ENCODE measurements around the gene CD24. TPM values are rescaled to one million over a fixed set of nuclear protein-coding genes. Genes with fewer than 3 reads are reported as not detected.

The CD24 gene
- total and polyA plus RNA-seq, 10 of the 15 experiments (the other 5 are each of a cell fraction or from before 2014, with no cell fraction given): 0.19 to 21.2 (median 9.0) TPM

- peak overlapping the region; percentile 68 for H2AFZ ChIP-seq (ENCODE audit: control insufficient read depth, low read depth, low read length)
- no peak overlapping the region for H3K4me3 ChIP-seq
- in situ Hi-C loops (cut with MboI): no loop called here
- TF ChIP-seq ZNF217 (IDR thresholded peaks at IDR 0.05) (no peak), CTCF (IDR thresholded peaks at IDR 0.05 in 2 of 3, conservative IDR thresholded peaks at IDR 0.05 in 1 of 3; ENCODE audit: control insufficient read depth in 2 of 3, extremely low read depth in 1 of 3, insufficient read depth in 1 of 3, low read depth in 3 of 3, low read length in 3 of 3) (peak; percentile 81 to 96 (median 91)), RAD21 (IDR thresholded peaks at IDR 0.05; ENCODE audit: insufficient read depth, low read depth, low read length) (peak; percentile 74), HSF1 (IDR thresholded peaks at IDR 0.05; ENCODE audit: low read depth, low read length) (no peak), SMC3 (IDR thresholded peaks at IDR 0.05; ENCODE audit: borderline replicate concordance, low read length) (peak; percentile 57), YY1 (IDR thresholded peaks at IDR 0.05; ENCODE audit: low read depth, low read length) (0 out of 2 replicates have a peak, but pooled peaks have one; percentile 33)
- POLR2A ChIA-PET: no interaction called here
- H3K9ac ChIP-seq (ENCODE audit: control insufficient read depth, insufficient read depth, low read length): no peak overlapping the region
- BruUV-seq (replicated peaks): no TSS peak
- no peaks in the 10 kb centered on the region for H3K9me3 ChIP-seq (replicated peaks; ENCODE audit: control insufficient read depth, insufficient read depth, low read length)
- H3K4me1 ChIP-seq (ENCODE audit: control insufficient read depth, insufficient read depth, low read length): no peaks in the 10 kb centered on the region
- FAIRE-seq: peak; percentile 95
- H3K79me2 ChIP-seq (ENCODE audit: control insufficient read depth, insufficient read depth, low read length): no peaks in the 10 kb centered on the region
- ATAC-seq: peak; percentile 91
- CTCF ChIA-PET: interaction anchor here (0.6 to 3.0 kb wide), 51 partner anchors 8 to 1566 kb away, joined by 3 to 29 read pairs (median 4); no protein-coding TSS in a partner anchor
- peak; percentile 12 for DNase-seq (ENCODE audit: low read depth, low spot score)
- intact Hi-C loops (cut with micrococcal nuclease; ENCODE audit: unreplicated experiment): loop anchor here (5.0 kb wide), 1 partner anchor 660 kb away; no protein-coding TSS in a partner anchor
- RAD21 ChIA-PET (ENCODE audit: unreplicated experiment): interaction anchor here (0.8 to 2.0 kb wide), 11 partner anchors 15 to 658 kb away, joined by 3 to 10 read pairs (median 3); no protein-coding TSS in a partner anchor
- H3K36me3 ChIP-seq (ENCODE audit: control insufficient read depth in 2 of 2, insufficient read depth in 2 of 2, low read length in 1 of 2): no peaks in the 10 kb centered on the region
- H3K27me3 ChIP-seq (replicated peaks in 1 of 2; ENCODE audit: control insufficient read depth in 2 of 2, insufficient read depth in 2 of 2, low read length in 1 of 2): no peaks in the 10 kb centered on the region
- no peak overlapping the region for H3K4me2 ChIP-seq (ENCODE audit: control insufficient read depth, insufficient read depth)
- 41% methylated on average over 10 of the region's 10 CpGs for WGBS (ENCODE audit: insufficient coverage, insufficient replicate concordance, low lambda C conversion rate, missing lambda C conversion rate)
- SMC1A ChIA-PET (ENCODE audit: uncharacterized antibody, unreplicated experiment): interaction anchor here (0.7 to 3.4 kb wide), 11 partner anchors 11 to 662 kb away, joined by 3 to 8 read pairs (median 3); no protein-coding TSS in a partner anchor
- no peak overlapping the region for H3K27ac ChIP-seq (ENCODE audit: control insufficient read depth, insufficient read depth)
- H4K20me1 ChIP-seq (ENCODE audit: control insufficient read depth, insufficient read depth): no peaks in the 10 kb centered on the region
These were observed 23.0 kb upstream of the CD24 start for GRCh38 chr6:106997392-106998158.
